Measurements from ENCODE around the gene WDR90. TPM values are rescaled to one million over a fixed set of nuclear protein-coding genes. Genes with fewer than 3 reads are reported as not detected.
A peak's percentile ranks its signal among the peaks of the same experiment; 100 is the strongest.

The WDR90 gene
- total and polyA plus RNA-seq, 8 donors, result 14.7 to 91.3 (median 22.3) TPM

DNA sequence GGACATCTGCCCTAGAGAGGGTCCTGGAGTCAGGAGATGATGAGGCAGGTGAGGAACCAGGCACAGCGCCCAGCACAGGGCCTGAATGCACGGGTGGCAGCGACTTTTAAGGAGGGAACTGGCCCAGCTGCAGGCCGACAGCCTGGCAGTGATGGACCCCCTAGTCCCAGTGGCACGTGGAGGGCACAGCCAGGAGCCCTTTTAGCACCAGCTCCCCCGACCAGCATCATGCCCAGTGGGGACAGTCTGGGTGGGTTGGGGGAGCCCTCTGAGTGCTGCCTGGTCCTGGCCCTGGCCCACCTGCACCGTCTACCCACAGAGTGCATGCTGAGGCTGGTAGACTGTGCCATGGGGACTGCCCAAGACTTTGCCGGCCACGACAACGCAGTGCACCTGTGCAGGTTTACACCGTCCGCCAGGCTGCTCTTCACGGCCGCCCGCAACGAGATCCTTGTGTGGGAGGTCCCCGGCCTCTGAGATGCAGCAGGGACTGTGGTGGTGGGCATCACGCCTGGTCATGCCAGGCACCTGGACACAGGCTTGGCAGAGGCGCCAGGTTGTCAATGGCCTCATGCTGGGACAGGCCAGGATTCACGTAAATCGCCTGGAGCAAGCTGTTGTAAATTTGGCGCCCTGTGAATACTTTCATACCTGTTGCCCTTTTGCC, 18.1 kb downstream of the WDR90 start:
- Histone ChIP-seq H3K9me3 (no peaks in the 10 kb centered on the region), H3K36me3 (peaks cover 6 to 25% (median 21%) of the 10 kb centered on the region in 3 donors), H3K27me3 (no peaks in the 10 kb centered on the region), H3K27ac (peak overlapping the region in 2 of 4 donors; percentile 62 to 65), H3K4me1 (peaks cover 0 to 10% (median 7%) of the 10 kb centered on the region in 3 donors), H3K4me3 (peak overlapping the region in 1 of 4 donors; percentile 98)
- intact Hi-C loops (cut with DNase I), result no loop called here
- FAIRE-seq (no peak), DNase-seq (peak in 1 of 6 donors; percentile 84), ATAC-seq (no peak)
- TF ChIP-seq CTCF (IDR thresholded peaks at IDR 0.05), result no peak
- whole genome bisulfite sequencing, 2 donors, result 67 to 72% methylated on average over 22 of the region's 22 CpGs

- peak; percentile 95 to 97 (median 96) for ATAC-seq
Measured at GRCh38 chr16:667780-668518, 18.8 kb downstream of the WDR90 start, which contains the start of gene RHOT2. Gene RHOT2 (plus strand): TSS chr16:668132. CDS start chr16:668200, 68 bp downstream.

DNA sequence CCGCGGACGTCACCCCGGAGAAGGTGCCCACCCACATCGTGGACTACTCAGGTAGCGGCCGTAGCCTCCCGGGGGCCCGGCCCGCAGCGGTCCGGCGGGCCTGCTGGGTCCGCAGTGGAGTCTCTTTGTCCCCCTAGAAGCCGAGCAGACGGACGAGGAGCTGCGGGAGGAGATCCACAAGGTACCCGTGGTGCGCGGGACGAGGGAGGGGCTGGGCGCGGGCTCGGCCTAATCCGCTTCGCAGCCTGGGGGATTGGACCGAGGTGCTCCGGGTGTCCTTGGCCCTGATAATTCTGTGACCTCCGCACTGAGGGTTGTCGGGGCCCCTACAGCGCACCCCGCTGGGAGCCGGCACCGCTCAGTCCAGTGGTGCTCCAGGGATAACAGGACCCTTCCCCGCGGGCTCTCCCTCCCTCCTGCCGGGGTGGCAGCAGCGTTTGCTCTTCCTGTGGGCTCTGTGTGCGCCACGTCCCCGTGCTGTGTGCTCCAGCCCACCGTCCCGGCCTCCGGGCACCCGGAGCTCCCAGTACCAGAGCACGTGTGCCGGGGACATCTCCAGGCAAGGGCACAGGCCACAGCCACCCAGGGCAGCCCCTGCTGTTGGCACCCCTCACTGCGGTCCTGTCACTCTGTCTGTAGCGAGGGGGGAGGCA, 19.5 kb downstream of the WDR90 start:
- no peaks in the 10 kb centered on the region for H3K9me3 ChIP-seq
- H3K27ac ChIP-seq, result peak overlapping the region in 3 of 4 donors; percentile 62 to 66 (median 65)
- ATAC-seq (peak in 3 of 4 donors; percentile 1 to 11 (median 2)), FAIRE-seq (no peak), DNase-seq (peak in 1 of 6 donors; percentile 85)
- peaks cover 0 to 10% (median 7%) of the 10 kb centered on the region in 3 donors for H3K4me1 ChIP-seq
- WGBS, 2 donors, result 6 to 9% methylated on average over 42 to 50 of the region's 50 CpGs
- TF ChIP-seq CTCF (IDR thresholded peaks at IDR 0.05), result no peak
- no peaks in the 10 kb centered on the region for H3K27me3 ChIP-seq
- peak overlapping the region; percentile 84 to 100 (median 98) for H3K4me3 ChIP-seq
- peaks cover 6 to 35% (median 32%) of the 10 kb centered on the region in 3 donors for H3K36me3 ChIP-seq
- intact Hi-C loops (cut with DNase I), result no loop called here

More at GRCh38 chr16:667780-668518, 18.8 kb downstream of the WDR90 start, which contains the start of gene RHOT2:
- WGBS, 2 donors, result 1% methylated on average over 58 to 78 of the region's 78 CpGs
- intact Hi-C loops (cut with DNase I), result no loop called here
- Histone ChIP-seq H3K27me3 (no peaks in the 10 kb centered on the region), H3K4me1 (peaks cover 0 to 10% (median 7%) of the 10 kb centered on the region in 3 donors), H3K9me3 (no peaks in the 10 kb centered on the region), H3K4me3 (peak within 1 kb of the TSS; percentile 84 to 100 (median 98)), H3K36me3 (peaks cover 6 to 32% (median 27%) of the 10 kb centered on the region in 3 donors), H3K27ac (peak within 1 kb of the TSS; percentile 42 to 66 (median 64))
- FAIRE-seq (no peak), DNase-seq (peak in 5 of 6 donors; percentile 87 to 95 (median 92))
- TF ChIP-seq CTCF (IDR thresholded peaks at IDR 0.05), result peak; percentile 82 to 87 (median 84)

- no peak for ATAC-seq
- Histone ChIP-seq H3K4me1 (peaks cover 0 to 10% (median 7%) of the 10 kb centered on the region in 3 donors), H3K4me3 (no peak overlapping the region), H3K27ac (no peak overlapping the region), H3K36me3 (peaks cover 6 to 35% (median 32%) of the 10 kb centered on the region in 3 donors), H3K9me3 (no peaks in the 10 kb centered on the region), H3K27me3 (no peaks in the 10 kb centered on the region)
- FAIRE-seq, result no peak
- no peak for TF ChIP-seq CTCF (IDR thresholded peaks at IDR 0.05)
- 91 to 93% methylated on average over 13 of the region's 13 CpGs for WGBS, 2 donors
- intact Hi-C loops (cut with DNase I), result no loop called here
- DNase-seq, result no peak
Measured at GRCh38 chr16:669666-670065, 20.5 kb downstream of the WDR90 start.
